ENCODE measurements around the gene LRRC36.

- TF ChIP-seq CTCF (IDR thresholded peaks at IDR 0.05 in 8 of 11, conservative IDR thresholded peaks at IDR 0.05 in 3 of 11) (no peak), POLR2AphosphoS5 (IDR thresholded peaks at IDR 0.05) (no peak)
Measured at GRCh38 chr16:67390816-67391423, 64.3 kb downstream of the LRRC36 start.
